HG03571 (cell line): ENCODE data around the gene UBA6.
A peak's percentile ranks its signal among the peaks of the same experiment; 100 is the strongest.
"Not testable (repeated sequence)": the region's sequence is repeated elsewhere in the genome, so short reads cannot be mapped to it uniquely, and the experiment has no call there.

ENCODE experiments used
- ATAC-seq: cut with Tn5 transposase; IDR thresholded peaks from one replicate; pipeline ENCODE4 v1.9.1; 2021; ENCODE audit not compliant: unreplicated experiment

UBA6 gene

DNA sequence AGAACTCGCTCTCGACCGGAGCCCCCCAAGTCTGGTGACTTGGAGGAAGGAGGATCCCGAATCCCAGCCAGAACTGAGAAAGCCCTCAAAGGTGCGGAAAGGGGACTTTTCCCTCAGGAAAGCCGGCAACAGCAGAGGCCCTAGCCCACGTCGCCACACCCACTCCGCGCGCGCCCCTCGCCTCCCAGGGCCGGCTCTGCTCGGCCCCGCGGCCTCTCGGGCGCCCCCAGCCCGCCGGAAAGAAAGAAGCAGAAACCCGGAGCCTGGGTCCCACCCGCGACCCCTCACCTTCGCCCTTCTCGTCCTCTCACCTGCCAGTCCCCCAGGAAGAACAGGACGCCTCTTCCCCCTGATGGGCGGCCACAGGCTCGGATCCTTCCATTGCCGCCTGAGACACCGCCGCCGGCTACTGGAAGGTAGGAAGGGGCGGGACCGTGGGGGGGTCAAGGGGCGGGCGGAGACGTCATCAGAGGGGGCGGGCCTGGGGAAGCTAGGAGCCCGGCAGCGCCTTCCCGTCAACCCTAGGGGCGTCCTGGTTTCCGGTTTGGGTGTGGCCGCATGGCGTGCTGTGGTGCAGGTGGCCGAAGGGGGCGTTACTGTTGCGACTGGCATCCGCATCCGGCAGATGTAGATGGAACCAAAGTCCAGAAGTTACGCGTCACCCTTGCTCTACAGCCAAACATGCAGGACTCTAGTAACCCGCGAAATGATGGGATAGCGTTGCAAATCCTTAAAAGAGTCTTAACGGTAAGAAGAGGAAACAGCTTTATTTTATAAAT is at the start of gene UBA6:
Gene UBA6, minus strand, starts transcription at position 418 of the 779 bp plus-strand sequence. Its CDS starts 36 bp downstream, at position 382.
- peak; percentile 98 for ATAC-seq

GRCh38 chr4:67750691-67751090 is 49.7 kb upstream of the UBA6 start:
- no peak for ATAC-seq

DNA sequence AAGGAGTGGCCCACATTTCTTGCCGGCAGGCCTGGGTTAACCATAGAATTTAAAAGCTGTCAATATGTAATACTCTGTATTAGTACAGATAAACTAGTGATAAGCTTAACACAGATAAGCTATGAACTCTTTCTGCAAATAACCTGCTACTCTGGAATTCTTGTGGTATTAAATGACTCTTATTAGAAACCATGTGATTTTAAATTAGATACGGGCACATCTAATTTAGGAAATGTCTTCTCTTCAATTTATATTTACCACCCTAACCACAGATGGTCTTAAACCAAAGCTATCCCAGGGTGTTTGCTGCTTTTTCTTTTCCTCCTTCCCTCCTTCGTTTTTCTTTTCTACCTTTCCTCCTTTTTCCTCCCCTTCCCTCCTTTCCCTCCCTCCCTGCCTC is 48.3 kb upstream of the UBA6 start:
- no peak for ATAC-seq

- ATAC-seq: no peak
These were observed 46.0 kb upstream of the UBA6 start for GRCh38 chr4:67746797-67747495.

DNA sequence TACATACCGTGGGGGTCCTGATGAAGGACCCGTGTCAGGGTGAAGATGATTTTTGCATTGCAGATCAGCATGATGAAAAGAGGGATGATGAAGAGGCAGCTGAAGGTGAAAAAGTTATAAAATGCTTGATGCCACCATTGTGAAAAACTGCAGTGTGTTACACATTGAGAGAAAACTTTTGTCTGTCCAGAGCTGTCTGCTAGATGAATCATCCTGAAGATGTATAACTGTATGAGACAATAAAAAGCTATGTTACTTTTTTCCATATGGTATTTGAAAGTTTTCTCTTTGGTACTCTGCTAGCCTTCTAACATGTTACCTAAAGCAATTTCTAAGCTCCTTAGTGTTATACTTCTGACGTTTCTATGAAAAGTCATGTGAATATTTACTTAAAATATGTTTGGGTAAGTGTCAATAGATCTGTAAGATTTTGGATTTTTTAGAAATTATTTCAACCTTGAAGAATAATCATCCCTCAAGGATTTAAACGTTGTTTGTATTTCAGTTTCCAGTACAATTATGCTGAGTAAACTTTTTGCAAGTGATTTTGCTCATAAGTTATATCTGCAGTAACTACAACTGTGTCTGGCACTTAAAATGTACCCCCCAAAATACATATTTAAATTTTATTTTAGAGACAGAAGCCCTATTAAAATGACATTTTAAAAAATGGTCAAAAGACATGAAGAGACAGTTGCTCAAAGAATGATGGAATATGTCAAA is 43.8 kb upstream of the UBA6 start:
- ATAC-seq: no peak

DNA sequence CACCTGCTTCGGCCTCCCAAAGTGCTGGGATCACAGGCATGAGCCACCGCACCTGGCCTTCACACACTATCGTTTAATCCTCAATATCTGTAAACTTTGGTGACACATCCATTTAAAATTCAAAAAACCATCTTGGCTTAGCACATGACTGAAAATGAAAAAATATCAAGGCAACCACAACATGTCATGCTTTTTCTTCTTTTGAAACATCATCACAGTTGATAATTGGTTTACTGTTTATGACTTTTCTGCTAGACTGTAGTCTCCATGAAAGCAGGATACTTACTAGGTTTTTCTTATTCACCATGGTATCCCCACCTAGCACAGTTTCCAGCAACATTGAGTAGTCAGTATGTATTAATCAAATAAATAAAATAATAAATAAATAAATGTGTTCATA is 42.2 kb upstream of the UBA6 start:
- ATAC-seq: no peak

GRCh38 chr4:67736262-67736661 is 35.3 kb upstream of the UBA6 start:
- no peak for ATAC-seq

- ATAC-seq: no peak
These were observed 34.4 kb upstream of the UBA6 start for GRCh38 chr4:67735325-67735724.

DNA sequence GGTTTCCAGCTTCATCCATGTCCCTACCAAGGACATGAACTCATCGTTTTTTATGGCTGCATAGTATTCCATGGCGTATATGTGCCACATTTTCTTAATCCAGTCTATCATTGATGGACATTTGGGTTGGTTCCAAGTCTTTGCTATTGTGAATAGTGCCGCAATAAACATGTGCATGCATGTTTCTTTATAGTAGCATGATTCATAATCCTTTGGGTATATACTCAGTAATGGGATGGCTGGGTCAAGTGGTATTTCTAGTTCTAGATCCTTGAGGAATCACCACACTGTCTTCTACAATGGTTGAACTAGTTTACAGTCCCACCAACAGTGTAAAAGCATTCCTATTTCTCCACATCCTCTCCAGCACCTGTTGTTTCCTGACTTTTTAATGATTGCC is 29.6 kb upstream of the UBA6 start:
- not testable (repeated sequence) for ATAC-seq

- ATAC-seq: no peak
These were observed 26.3 kb upstream of the UBA6 start for GRCh38 chr4:67727124-67727850.

- no peak for ATAC-seq
These were observed 25.0 kb upstream of the UBA6 start for GRCh38 chr4:67725981-67726380.

GRCh38 chr4:67725132-67725531 is 24.2 kb upstream of the UBA6 start:
- ATAC-seq: no peak

DNA sequence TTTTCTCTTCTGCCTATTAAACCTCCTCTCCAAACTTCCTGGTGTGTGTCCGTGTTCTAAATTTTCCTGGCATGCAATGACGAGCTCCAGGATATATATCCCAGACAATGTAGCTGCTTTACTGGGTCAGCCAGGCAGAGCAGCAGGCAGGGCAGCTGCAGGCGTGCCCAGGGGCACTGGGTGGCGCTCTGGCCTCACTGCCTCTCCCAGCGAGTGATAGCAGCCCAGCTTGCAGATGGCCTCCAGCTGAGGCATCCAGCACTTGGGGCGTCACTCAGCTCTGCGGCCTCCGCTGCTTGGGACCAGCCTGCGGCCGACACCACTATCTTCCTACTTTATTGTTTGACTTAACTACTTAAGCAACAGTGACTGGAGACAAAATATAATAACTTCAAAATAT is 23.0 kb upstream of the UBA6 start:
- ATAC-seq: no peak

- ATAC-seq: no peak
These were observed 22.4 kb upstream of the UBA6 start for GRCh38 chr4:67723341-67723740.

DNA sequence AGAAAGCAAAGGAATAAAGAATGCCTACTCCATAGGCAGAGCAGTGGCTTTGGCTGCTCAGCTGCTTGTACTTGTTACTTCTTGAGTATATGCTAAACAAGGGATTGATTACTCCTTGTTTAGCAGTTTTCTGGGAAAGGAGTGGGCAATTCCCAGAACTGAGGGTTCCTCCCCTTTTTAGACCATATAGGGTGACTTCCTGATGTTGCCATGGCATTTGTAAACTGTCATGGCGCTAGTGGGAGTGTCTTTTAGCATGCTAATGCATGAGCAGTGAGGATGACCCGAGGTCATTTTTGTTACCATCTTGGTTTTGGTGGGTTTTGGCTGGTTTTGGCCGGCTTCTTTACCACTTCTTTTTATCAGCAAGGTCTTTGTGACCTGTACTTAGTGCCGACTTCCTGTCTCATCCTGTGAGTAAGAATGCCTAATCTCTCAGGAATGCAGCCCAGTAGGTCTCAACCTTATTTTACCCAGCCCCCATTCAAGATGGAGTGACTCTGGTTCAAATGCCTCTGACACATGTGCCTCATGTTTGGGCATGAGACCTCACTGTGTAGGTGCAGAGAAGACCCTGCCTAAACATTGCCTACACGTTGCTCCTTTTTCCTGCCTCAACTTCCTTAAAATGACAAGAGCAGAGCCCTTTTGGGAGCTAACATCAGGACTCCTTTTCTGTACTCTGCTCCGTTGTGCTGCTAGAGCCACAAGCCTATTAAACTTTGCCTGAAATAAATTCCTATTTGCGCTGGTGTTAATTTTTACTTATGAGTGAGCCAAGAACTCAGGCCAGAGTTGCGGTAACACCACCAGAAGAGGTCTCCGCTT is 21.0 kb upstream of the UBA6 start:
- ATAC-seq: no peak

DNA sequence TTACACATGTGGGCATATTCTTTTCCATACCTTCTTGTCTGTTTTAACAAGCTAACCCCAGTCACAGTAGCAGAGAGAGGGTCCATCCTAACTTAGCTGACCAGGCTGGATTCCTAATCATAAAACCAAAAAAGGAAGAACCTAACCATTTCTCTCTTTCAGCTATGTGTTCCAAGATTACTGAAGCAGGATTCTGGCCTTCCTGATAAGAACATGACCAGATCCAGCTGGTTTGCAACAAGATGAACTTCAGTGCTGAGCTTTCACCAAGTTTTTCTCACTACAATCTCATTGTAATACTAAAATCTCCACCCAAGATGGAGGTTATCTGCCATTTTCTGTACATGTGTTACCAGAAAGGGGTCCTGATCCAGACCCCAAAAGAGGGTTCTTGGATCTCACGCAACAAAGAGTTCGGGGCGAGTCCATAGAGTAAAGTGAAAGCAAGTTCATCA is 20.4 kb upstream of the UBA6 start:
- ATAC-seq: no peak

- no peak for ATAC-seq
These were observed 19.1 kb upstream of the UBA6 start for GRCh38 chr4:67719953-67720617.

- ATAC-seq: no peak
These were observed 17.9 kb upstream of the UBA6 start for GRCh38 chr4:67718848-67719247.

- ATAC-seq: no peak
These were observed 16.6 kb upstream of the UBA6 start for GRCh38 chr4:67717586-67717985.

GRCh38 chr4:67714955-67715354 is 14.0 kb upstream of the UBA6 start:
- no peak for ATAC-seq
